Sciatic nerve (tissue), 2 donors: ENCODE measurements around the gene CSTA. TPM values are rescaled to one million over a fixed set of nuclear protein-coding genes. Genes with fewer than 3 reads are reported as not detected.

Source experiments
- ATAC-seq: fragments of 200-7000 bp; cut with Tn5 transposase; one replicate; pipeline ENCODE4 v1.9.1; 2020; ENCODE audit warnings: mild to moderate bottlenecking, moderate library complexity
- DNase-seq: peaks from one replicate; pipeline ENCODE4 v3.0.0-alpha.2; 2020; ENCODE audit warnings: low spot score
- intact Hi-C: fragments of 100-400 bp; cut with DNase I; formaldehyde crosslinking; loops from one replicate; pipeline ENCODE4 v1.14.2; 2022
- total RNA-seq: library from RNA; stranded (reverse); fragmentation: NEBNext Ultra II Directional; extraction: Animal tissue kit (Norgen Biotek cat#: 25700); gene quantifications from one replicate; pipeline ENCODE4 v1.2.1, GENCODE V29; 2021
- donor health status: DM: no; HTN: no; CAD: no.
- donor health status: DM: no; HTN: no; CAD: no.

Gene CSTA, protein sequence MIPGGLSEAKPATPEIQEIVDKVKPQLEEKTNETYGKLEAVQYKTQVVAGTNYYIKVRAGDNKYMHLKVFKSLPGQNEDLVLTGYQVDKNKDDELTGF
- 6.3 TPM for total RNA-seq

GRCh38 chr3:122324871-122325323 lies at the start of gene CSTA:
Gene CSTA, plus strand, starts transcription at chr3:122325248. Its CDS starts 45 bp downstream, at chr3:122325293.
- DNase-seq: no peak
- intact Hi-C loops: no loop called here
- ATAC-seq: no peak

- intact Hi-C loops: no loop called here
- DNase-seq (no peak), ATAC-seq (no peak)
These were observed 43.2 kb upstream of the CSTA start for GRCh38 chr3:122281891-122282290.

- DNase-seq: no peak
- intact Hi-C loops: no loop called here
- no peak for ATAC-seq
These were observed 41.1 kb upstream of the CSTA start for GRCh38 chr3:122283796-122284445.

- no peak for ATAC-seq
- intact Hi-C loops: no loop called here
- DNase-seq: no peak
These were observed 40.6 kb upstream of the CSTA start for GRCh38 chr3:122284486-122284885.

DNA sequence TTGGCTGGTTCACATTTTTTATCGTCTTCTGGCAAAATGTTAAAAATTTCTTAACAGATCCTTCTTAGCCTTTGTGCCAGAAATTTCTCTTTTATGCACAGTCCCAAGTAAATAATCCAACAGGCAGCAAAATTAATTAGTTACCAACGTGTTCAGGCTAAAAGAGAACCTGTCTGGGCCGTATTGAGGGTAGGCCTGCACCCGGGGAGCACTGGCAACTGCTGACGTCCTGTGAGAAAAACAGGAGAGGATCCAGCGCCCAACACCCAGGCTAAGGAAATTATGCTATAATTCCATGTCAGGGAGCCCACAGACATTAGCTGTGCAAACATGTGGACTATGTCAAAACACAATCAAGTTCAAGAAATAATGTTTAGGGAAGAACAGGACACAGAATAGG lies 30.7 kb upstream of the CSTA start:
- no peak for ATAC-seq

DNA sequence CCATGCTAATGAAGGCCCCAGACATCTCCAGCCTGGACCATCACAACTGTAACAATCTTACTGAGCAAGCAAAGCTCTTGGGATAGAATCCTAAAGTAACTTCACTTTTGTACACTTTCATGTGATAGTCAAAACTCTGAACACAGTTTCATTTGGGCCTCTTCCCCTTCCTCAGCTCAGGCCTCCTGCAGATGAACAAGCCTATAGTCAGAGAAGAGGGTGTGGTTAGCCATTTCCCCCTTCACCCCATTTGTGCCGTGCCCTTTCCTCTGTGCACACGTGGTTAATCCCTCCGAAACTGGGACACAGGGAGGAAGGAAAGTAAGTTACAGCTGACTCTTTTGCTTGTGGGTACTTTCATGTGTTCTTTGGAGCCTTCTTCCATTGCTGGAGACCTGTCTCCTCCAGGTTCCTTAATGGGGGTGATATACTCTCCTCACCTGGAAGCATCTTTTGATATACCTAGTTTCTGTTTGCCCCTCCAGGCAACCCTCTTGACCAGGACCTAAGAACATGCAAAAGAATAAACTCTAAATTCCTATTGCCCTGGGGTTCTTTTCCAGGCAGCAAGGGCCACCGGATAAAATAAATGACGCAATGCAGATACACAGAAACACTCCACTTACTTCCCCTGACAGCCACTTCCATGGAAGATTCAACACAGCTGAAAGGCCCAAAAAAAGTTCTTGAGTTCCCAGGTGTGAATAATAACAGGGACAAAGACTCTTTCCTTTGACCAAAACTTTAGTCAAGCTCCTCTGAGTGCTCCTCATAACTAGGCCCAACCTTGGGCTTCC lies 29.6 kb upstream of the CSTA start:
- intact Hi-C loops: no loop called here
- DNase-seq (no peak), ATAC-seq (peak; percentile 72)

More for the DNA sequence above, 30.7 kb upstream of the CSTA start:
- intact Hi-C loops: no loop called here
- no peak for DNase-seq

DNA sequence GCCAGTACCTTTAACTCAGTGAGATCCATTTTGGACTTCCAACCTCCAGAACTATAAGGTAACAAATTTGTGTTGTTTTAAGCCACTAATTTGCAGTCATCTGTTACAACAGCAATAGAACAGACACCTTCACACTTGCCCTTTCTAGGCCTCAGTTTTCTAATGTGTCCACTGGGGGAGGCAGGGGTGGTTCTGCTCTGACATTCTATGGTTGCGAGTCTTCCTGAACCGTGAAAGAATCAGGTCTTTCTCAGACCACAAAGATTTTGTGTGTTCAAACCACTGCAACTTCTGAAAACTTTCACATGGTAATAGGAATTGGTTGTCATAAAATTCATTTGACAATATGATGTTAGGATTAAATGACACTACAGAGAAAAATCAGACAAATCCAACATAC lies 26.8 kb upstream of the CSTA start:
- intact Hi-C loops: no loop called here
- ATAC-seq (no peak), DNase-seq (no peak)

GRCh38 chr3:122299215-122299614 lies 25.8 kb upstream of the CSTA start:
- DNase-seq (no peak), ATAC-seq (no peak)
- intact Hi-C loops: no loop called here

- intact Hi-C loops: no loop called here
- DNase-seq (no peak), ATAC-seq (no peak)
These were observed 25.1 kb upstream of the CSTA start for GRCh38 chr3:122299872-122300460.

GRCh38 chr3:122301063-122301462 lies 24.0 kb upstream of the CSTA start:
- intact Hi-C loops: no loop called here
- no peak for DNase-seq
- ATAC-seq: no peak

DNA sequence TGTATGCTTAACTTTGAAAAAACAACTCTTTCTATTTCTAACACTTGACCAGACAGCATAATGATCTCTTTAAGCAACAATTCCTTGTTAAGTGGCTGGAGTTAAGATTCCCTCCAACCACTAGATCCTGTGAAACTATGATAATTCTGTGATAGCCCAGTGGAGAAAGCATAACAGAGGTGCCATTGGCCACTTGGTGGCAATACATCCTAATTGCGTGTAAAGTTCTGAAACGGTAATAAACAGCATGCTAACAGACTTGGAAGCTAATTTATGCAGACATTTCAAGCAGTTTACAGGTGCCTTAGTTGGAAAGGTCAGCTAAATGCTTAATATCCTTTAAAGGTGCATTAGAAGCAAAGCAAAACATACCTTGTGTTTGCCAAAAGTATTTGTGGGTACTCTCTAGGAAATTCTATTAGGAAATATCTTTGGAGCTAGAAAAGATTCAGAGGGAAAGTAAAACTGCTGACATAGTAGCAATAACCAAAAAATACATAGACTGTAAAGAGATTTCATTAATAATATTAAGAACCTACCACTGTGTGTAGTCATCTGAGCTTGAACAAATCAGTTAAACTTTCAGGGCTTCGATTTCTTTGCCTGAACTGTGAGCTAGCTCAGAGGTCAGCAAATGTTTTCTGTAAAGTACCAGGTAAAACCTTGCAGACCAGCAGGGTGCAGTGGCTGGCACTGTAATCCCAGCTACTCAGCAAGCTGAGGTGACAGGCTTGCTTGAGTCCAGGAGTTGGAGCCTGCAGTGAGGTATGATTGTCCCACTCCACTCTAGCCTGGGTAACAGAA lies 19.0 kb upstream of the CSTA start:
- intact Hi-C loops: no loop called here
- DNase-seq (no peak), ATAC-seq (no peak)

DNA sequence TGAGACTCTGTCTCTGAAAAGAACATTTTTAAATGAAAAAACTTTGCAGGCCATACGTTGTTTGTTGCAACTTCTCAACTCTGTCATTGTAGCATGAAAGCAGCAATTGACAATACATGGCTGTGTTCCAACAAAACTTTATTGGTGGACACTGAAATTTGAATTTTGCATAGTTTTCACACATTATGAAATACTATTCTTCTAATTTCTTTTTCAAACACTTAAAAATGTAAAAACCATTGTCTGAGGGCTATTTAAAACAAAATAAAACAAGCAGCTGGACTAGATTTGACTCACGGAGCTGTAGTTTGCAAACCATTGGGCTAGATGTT lies 18.5 kb upstream of the CSTA start:
- ATAC-seq (no peak), DNase-seq (no peak)
- intact Hi-C loops: no loop called here

DNA sequence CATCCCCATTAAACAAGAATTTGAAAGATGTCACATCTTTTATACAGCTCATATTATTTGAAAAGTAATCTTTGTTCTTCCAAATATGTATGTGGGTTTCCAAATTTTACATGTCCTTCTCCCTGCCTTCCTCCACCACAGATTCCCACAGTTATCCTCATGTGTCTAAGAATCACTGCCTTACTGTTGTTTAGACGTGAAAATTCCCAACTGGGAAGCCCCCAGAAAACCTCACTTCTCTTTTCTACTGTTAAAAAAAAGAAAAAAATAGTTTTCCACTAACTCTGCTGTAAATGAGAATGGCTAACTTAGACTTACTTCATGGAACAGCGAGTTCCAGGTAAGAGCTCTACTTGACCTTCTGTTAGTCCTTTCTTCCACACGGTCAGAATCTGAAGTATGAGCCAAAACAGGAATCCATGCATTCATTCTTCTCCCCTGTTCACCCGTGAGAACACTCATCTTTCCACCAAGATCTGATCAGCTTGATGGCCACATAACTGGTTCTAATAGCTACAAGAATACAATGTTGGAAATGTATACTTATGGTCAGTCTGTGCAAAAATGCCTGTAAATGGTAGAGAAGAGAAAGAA lies 17.9 kb upstream of the CSTA start:
- ATAC-seq: no peak
- intact Hi-C loops: no loop called here
- no peak for DNase-seq

DNA sequence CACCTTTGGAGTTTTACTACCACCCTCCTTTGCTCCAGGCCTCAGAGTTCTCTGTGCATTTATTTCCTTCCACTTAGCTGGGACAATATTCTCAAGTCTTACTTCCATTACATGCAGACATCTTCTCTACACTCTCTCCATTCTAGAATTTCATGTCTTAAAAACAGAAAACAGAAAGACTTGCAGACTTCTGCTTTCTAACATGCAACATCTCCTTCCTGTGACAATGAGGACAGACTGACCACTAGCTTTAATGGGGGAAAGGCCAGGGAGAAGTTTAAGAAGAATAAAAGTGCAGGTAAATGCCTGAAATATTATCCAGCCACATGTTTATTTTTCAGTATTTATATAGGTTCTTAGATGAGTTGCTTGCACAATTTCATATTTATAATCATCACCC lies 17.1 kb upstream of the CSTA start:
- DNase-seq: no peak
- ATAC-seq: no peak

DNA sequence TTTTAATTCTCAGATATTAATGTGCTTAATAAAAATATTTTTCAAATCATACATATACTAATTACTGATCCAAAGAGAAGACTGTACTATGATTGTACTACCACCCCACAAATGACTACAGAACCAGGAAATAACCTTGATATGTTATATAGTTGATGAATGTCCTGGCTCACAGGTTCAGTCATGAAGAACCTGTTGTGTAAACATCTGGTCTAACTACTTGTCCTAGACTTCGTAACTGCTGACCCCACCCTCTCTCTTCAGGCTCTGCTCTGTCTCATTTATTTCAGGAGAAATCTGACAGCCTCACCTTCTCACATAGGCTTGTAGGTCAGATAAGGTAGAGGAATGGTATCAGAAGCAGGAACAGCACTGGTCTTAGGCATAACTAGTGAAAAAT lies 14.7 kb upstream of the CSTA start:
- intact Hi-C loops: no loop called here
- DNase-seq: no peak
- no peak for ATAC-seq

More for the DNA sequence above, 17.1 kb upstream of the CSTA start:
- intact Hi-C loops: no loop called here

GRCh38 chr3:122312826-122313225 lies 12.2 kb upstream of the CSTA start:
- intact Hi-C loops: no loop called here
- ATAC-seq (no peak), DNase-seq (no peak)

- DNase-seq (no peak), ATAC-seq (no peak)
- intact Hi-C loops: no loop called here
These were observed 11.8 kb upstream of the CSTA start for GRCh38 chr3:122313281-122313680.

- DNase-seq (no peak), ATAC-seq (no peak)
- intact Hi-C loops: no loop called here
These were observed 10.7 kb upstream of the CSTA start for GRCh38 chr3:122314228-122314876.

DNA sequence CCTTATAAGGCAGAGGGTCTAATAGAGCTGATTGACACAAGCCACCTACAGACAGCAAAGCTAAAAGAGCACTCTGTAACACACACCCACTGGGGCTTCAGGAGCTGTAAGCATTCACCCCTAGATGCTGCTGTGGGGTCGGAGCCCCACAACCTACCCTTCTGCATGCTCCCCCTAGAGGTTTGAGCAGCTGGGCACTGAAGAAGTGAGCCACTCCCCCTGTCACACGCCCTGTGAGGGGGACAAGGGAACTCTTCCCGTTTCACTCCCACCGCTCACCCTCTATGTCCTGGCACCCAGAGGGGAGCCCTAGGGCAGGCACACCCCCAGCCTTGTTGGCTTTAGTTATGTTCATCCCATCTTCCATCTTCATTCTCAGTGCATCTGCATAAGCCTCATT lies 9.4 kb upstream of the CSTA start:
- intact Hi-C loops: no loop called here
- DNase-seq: no peak
- no peak for ATAC-seq
